Sciatic nerve (tissue), 2 donors: ENCODE data around the gene CYP3A4. TPM values are rescaled to one million over a fixed set of nuclear protein-coding genes. Genes with fewer than 3 reads are reported as not detected.
"Not testable (repeated sequence)": the region's sequence is repeated elsewhere in the genome, so short reads cannot be mapped to it uniquely, and the experiment has no call there.

ENCODE experiments used
- ATAC-seq: fragments of 200-7000 bp; cut with Tn5 transposase; one replicate; pipeline ENCODE4 v1.9.1; 2020; ENCODE audit warnings: mild to moderate bottlenecking, moderate library complexity
- DNase-seq: peaks from one replicate; pipeline ENCODE4 v3.0.0-alpha.2; 2020; ENCODE audit warnings: low spot score
- intact Hi-C: fragments of 100-400 bp; cut with DNase I; formaldehyde crosslinking; loops from one replicate; pipeline ENCODE4 v1.14.2; 2022
- total RNA-seq: library from RNA; stranded (reverse); fragmentation: NEBNext Ultra II Directional; extraction: Animal tissue kit (Norgen Biotek cat#: 25700); gene quantifications from one replicate; pipeline ENCODE4 v1.2.1, GENCODE V29; 2021
- donor health status: DM: no; HTN: no; CAD: no.
- donor health status: DM: no; HTN: no; CAD: no.

CYP3A4 gene
- total RNA-seq, 1 donor from 2014 or later = not detected

GRCh38 chr7:99794585-99795502 is 10.9 kb upstream of the CYP3A4 start:
- ATAC-seq = no peak
- intact Hi-C loops = no loop called here

GRCh38 chr7:99793443-99793842 is 9.5 kb upstream of the CYP3A4 start:
- no peak for ATAC-seq
- DNase-seq = no peak
- intact Hi-C loops = no loop called here

More at GRCh38 chr7:99794585-99795502, 10.9 kb upstream of the CYP3A4 start:
- DNase-seq = no peak

- DNase-seq (no peak), ATAC-seq (no peak)
- intact Hi-C loops = no loop called here
These were observed 9.0 kb upstream of the CYP3A4 start for GRCh38 chr7:99792967-99793366.

- DNase-seq (no peak), ATAC-seq (no peak)
- intact Hi-C loops = no loop called here
These were observed 7.8 kb upstream of the CYP3A4 start for GRCh38 chr7:99791667-99792369.

- DNase-seq = no peak
- ATAC-seq = no peak
- intact Hi-C loops = no loop called here
These were observed 7.0 kb upstream of the CYP3A4 start for GRCh38 chr7:99791021-99791420.

GRCh38 chr7:99790407-99790806 is 6.4 kb upstream of the CYP3A4 start:
- no peak for DNase-seq
- intact Hi-C loops = no loop called here
- ATAC-seq = no peak

GRCh38 chr7:99789441-99790070 is 5.6 kb upstream of the CYP3A4 start:
- no peak for ATAC-seq
- intact Hi-C loops = no loop called here

GRCh38 chr7:99788554-99788953 is 4.6 kb upstream of the CYP3A4 start:
- DNase-seq = no peak
- no peak for ATAC-seq
- intact Hi-C loops = no loop called here

More at GRCh38 chr7:99789441-99790070, 5.6 kb upstream of the CYP3A4 start:
- no peak for DNase-seq

GRCh38 chr7:99786726-99787335 is 2.8 kb upstream of the CYP3A4 start:
- intact Hi-C loops = no loop called here
- ATAC-seq = no peak
- no peak for DNase-seq

GRCh38 chr7:99785654-99786053 is 1.7 kb upstream of the CYP3A4 start:
- DNase-seq, ATAC-seq, intact Hi-C loops: not testable (repeated sequence)

GRCh38 chr7:99782012-99782953 is 1.7 kb downstream of the CYP3A4 start:
- intact Hi-C loops = no loop called here
- DNase-seq = no peak
- no peak for ATAC-seq

GRCh38 chr7:99780588-99780987 is 3.4 kb downstream of the CYP3A4 start:
- no peak for ATAC-seq
- intact Hi-C loops = no loop called here
- DNase-seq = no peak

- no peak for ATAC-seq
- intact Hi-C loops = loop anchor here (10.0 kb wide), 1 partner anchor 1405 kb away; no protein-coding TSS in a partner anchor
- DNase-seq = no peak
These were observed 4.0 kb downstream of the CYP3A4 start for GRCh38 chr7:99779949-99780348.

- no peak for DNase-seq
- intact Hi-C loops = loop anchor here (10.0 kb wide), 1 partner anchor 1404 kb away; no protein-coding TSS in a partner anchor
- no peak for ATAC-seq
These were observed 5.1 kb downstream of the CYP3A4 start for GRCh38 chr7:99778880-99779279.

- not testable (repeated sequence) for ATAC-seq, DNase-seq
- intact Hi-C loops = loop anchor here (10.0 kb wide), 1 partner anchor 1399 kb away; no protein-coding TSS in a partner anchor
These were observed 10.6 kb downstream of the CYP3A4 start for GRCh38 chr7:99773395-99773794.

GRCh38 chr7:99772565-99772964 is 11.4 kb downstream of the CYP3A4 start:
- intact Hi-C loops = loop anchor here (10.0 kb wide), 1 partner anchor 1398 kb away; no protein-coding TSS in a partner anchor
- ATAC-seq (no peak), DNase-seq (no peak)

- ATAC-seq, intact Hi-C loops, DNase-seq: not testable (repeated sequence)
These were observed 14.5 kb downstream of the CYP3A4 start for GRCh38 chr7:99769494-99769893.

- DNase-seq (no peak), ATAC-seq (no peak)
- intact Hi-C loops = no loop called here
These were observed 15.5 kb downstream of the CYP3A4 start for GRCh38 chr7:99768471-99768870.
